Islet precursor cell (in vitro differentiated cells): ENCODE data around the gene MTMR3.
A peak's percentile ranks its signal among the peaks of the same experiment; 100 is the strongest.

Experiments used
- DNase-seq: peaks from one replicate; pipeline ENCODE4 v3.0.0-alpha.2; 2018

MTMR3 gene

GRCh38 chr22:30005213-30005857 is 122.4 kb downstream of the MTMR3 start:
- peak; percentile 80 for DNase-seq

DNA sequence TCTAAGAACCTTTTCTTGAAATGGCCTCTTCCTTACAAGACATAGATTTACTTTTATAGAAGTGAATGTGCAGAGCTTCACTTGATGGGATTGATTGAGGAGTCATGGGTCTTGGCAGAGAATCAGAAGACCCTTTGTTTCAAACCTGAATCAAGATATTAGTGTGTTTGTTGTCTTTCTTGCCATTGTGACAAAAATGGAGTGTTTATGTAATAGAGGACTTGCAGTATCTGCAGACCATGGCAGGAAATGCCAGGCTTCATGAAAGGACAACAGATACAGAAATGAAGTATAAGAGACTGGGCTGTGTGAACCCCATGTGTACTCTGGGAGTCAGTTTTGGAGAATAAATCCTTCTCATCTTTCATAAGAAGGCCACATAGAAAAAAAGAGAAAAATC is 124.4 kb downstream of the MTMR3 start:
- no peak for DNase-seq

DNA sequence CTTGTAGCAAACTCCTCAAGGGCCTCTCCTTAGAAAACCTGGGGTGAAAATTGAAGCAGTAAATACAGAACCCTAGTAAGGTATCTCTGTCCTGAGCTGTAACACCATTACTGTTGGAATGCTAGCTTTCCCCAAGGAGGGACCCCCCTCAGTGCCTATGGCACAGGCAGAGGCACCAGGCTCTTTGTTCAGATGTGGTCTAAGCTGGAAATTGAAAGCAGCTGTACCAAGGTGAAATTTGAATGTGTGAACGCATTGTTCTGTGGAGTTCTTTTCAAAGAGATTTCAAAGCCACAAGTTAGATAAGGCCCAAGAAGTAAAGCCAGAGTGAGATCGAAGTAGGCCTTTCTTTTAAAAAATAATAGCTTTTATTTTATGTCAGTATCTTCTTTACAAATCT is 125.4 kb downstream of the MTMR3 start:
- DNase-seq: no peak

GRCh38 chr22:30009478-30009877 is 126.5 kb downstream of the MTMR3 start:
- no peak for DNase-seq

- DNase-seq: no peak
Measured at GRCh38 chr22:30010789-30011405, 127.9 kb downstream of the MTMR3 start.

GRCh38 chr22:30013201-30013600 is 130.2 kb downstream of the MTMR3 start:
- no peak for DNase-seq

GRCh38 chr22:30014244-30014643 is 131.3 kb downstream of the MTMR3 start:
- no peak for DNase-seq

- DNase-seq: no peak
Measured at GRCh38 chr22:30015229-30015797, 132.3 kb downstream of the MTMR3 start.

DNA sequence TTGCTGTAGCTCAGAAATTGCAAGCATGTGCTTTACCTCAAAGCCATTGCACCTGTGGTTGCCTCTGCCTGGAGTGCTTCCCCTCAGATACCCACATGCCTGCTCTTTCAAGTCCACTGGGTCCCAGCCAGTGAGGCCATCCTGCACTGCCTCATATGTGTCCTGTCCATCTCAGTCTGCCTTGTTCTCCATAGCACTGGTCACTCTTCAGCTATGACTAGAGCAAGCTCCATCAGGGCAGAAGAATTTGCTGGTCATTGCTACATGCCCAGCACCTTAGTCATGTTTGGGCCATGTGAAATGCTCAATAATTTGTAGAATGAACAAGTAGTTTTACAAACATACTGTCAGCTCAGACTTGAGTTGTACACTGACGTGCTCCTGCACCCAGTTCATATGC is 132.9 kb downstream of the MTMR3 start:
- DNase-seq: no peak

GRCh38 chr22:30016596-30016995 is 133.6 kb downstream of the MTMR3 start:
- DNase-seq: no peak

- DNase-seq: no peak
Measured at GRCh38 chr22:30017375-30018223, 134.6 kb downstream of the MTMR3 start.

DNA sequence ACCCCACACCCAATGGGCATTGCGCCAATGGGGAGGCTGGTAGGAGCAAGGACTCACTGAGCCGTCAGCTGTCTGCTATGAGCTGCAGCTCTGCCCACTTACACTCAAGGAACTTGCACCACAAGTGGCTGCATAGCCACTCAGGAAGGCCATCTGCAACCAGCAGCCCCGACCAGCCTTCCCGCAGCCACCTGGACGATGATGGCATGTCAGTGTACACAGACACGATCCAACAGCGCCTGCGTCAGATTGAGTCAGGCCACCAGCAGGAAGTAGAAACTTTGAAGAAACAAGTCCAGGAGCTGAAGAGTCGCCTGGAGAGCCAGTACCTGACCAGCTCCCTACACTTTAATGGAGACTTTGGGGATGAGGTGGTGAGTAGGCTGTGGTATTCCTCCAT is 137.5 kb downstream of the MTMR3 start:
- DNase-seq: no peak

DNA sequence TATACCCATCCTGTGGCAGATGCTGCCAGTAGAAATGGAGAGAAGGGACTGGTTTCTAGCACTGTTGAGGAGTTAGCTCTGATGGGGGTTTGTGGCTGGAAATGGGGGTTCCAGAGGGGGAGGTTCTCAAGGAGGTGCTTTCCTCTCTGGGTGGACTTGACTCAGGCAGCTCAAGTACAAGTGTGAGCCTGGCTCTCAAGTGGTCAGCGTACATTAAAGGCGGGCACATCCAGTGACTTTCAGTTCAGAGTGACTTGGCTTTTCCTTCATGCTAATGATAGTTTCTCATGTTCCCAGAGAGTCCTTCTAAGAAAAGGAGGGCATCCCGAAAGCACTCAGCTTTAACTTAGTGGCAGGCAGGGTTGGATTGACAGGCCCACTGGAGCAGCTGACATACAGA is 138.4 kb downstream of the MTMR3 start:
- DNase-seq: no peak

- DNase-seq: no peak
Measured at GRCh38 chr22:30021881-30022619, 139.1 kb downstream of the MTMR3 start.

DNA sequence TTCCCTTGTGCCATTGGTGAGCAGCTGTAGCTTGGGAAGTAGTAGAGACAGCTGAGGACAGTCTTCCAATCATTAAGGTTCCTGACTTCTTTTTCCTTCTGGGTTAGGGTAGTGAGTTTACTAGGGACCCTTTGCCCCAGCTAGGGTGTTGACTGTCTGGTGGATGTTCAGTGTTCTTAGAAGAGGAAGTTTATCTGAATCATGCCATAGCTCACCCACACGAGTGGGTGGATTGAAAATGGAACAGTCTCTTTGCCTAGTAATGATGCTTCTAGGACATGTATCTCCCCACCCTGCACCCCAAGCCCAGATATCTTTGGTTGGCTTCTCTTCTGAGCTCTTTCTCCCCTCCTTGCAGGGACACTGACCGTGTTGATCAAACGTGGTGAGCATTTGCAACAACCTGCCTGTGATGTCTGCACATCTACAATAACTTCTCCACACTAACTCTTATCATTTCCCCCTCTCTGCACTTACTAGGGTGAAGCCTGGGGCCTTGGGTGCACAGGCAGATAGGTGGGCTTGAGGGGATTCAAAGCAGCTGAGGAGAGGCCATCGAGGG is 140.2 kb downstream of the MTMR3 start:
- no peak for DNase-seq

- no peak for DNase-seq
Measured at GRCh38 chr22:30024231-30024630, 141.3 kb downstream of the MTMR3 start.

- no peak for DNase-seq
Measured at GRCh38 chr22:30025221-30025620, 142.2 kb downstream of the MTMR3 start.

DNA sequence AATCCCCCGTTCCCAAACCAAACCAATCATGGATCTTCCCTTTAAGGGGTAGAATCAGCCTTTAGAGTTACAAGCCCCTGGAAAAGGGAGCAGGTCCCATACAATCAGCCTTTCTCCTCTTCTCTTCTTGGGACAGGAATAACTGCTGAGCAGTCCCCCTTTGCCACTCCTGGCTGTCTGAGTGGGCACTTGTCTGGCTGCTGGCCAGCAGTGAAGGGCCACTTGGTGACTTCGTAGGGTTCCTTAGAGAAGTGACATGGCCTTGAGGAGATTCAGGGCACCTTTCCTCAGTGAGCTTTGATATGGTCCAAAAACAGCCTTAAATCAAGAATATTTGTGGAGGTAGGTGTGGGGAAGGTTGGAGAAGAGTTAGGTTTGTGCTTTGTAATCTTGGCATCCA is 143.8 kb downstream of the MTMR3 start:
- no peak for DNase-seq

DNA sequence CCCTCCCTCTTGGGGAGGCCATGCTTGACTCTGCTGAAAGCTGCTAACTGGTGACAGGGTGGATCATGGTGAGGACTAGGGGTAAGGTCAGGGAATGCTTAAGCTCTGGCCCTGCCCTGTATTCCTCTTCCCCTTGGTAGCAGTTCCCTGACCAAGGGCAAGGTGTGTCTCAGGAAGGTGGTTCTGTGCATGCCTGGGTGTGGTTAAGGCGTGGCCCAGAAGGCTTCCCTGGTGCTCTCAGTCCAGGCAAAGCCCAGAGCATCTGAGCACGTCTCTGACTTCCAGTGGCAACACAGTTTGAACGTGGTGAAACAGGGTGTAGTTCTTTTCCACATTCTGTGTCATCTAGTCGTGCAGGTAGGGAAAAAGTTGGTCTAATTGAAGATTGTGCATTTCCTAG is 144.2 kb downstream of the MTMR3 start:
- DNase-seq: no peak

- no peak for DNase-seq
Measured at GRCh38 chr22:30027791-30028190, 144.8 kb downstream of the MTMR3 start.

DNA sequence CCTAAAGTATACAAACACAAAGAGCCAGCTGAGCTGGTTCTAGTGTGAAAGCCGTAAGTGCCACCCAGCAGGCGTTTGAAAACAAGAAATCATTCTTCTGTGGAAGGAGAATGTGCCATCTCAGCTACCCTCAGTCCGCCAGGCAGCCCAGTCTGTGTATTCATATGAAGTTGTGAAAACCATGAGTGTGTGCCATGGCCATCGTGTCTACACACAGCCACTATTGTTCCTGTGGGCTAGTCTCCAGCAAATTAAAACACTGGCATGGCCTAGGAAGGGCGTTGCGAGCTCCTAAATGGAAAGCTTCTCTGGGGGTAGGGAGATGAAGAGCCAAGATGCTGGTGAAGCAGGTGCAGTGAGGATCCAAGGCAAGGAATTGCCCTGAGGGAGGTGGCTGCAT is 145.8 kb downstream of the MTMR3 start:
- no peak for DNase-seq

DNA sequence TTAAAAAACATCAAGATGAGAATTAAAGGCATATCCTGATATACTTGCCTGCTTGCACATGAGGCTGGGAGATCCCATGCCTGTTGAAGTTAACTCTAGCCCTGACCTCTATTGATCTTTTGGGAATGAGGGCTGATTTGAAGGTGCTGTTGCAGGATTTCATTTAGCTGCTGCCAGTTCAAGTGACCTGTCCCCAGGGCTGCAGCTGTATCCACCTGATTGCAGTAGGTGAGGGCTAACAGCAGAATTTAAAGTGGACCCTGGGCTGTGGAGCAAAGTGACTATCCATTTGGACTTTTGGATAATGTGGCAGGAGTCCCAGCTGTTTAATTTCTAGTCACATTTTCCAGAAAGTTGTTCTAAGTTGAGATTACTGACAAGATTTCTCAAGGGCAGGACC is 146.5 kb downstream of the MTMR3 start:
- no peak for DNase-seq

GRCh38 chr22:30030329-30030728 is 147.4 kb downstream of the MTMR3 start:
- DNase-seq: no peak
